Liver (tissue), 9 donors: Measurements from ENCODE around the gene CACNA1D. TPM values are rescaled to one million over a fixed set of nuclear protein-coding genes. Genes with fewer than 3 reads are reported as not detected.

Experiments used
- DNase-seq: peaks from one replicate; pipeline ENCODE4 v3.0.0-alpha.2; 2017; ENCODE audit warnings: low spot score
- H3K27ac ChIP-seq, 2 donors: one replicate each; pipeline ENCODE4 v1.7.0; 2013; ENCODE audit warnings: inconsistent platforms in 2 of 2, low read length in 2 of 2, control low read depth in 1 of 2, low read depth in 1 of 2, mild to moderate bottlenecking in 1 of 2
- H3K27me3 ChIP-seq, 4 donors: one replicate each; pipeline versions ENCODE4 v1.6.1 to v1.7.0; 2013; ENCODE audit warnings: low read length in 3 of 4, inconsistent platforms in 1 of 4, mild to moderate bottlenecking in 1 of 4, moderate library complexity in 1 of 4; ENCODE audit not compliant: control insufficient read depth in 4 of 4, insufficient read depth in 4 of 4
- H3K36me3 ChIP-seq, 4 donors: one replicate each; pipeline versions ENCODE4 v1.6.1 to v1.7.0; 2013; ENCODE audit warnings: low read length in 3 of 4, mild to moderate bottlenecking in 3 of 4, low read depth in 1 of 4, moderate library complexity in 1 of 4; ENCODE audit not compliant: control insufficient read depth in 4 of 4, insufficient read depth in 3 of 4
- H3K4me1 ChIP-seq, 4 donors: one replicate each; pipeline versions ENCODE4 v1.6.1 to v1.7.0; 2013; ENCODE audit warnings: low read length in 3 of 4, mild to moderate bottlenecking in 3 of 4, moderate library complexity in 1 of 4; ENCODE audit not compliant: control insufficient read depth in 4 of 4, insufficient read depth in 4 of 4
- H3K4me3 ChIP-seq, 3 donors: one replicate each; pipeline versions ENCODE4 v1.6.1 to v1.7.0; 2013; ENCODE audit warnings: low read length in 3 of 3, control low read depth in 1 of 3, low read depth in 1 of 3, mild to moderate bottlenecking in 1 of 3
- H3K9ac ChIP-seq, 2 donors: one replicate each; pipeline ENCODE4 v1.7.0; 2013; ENCODE audit warnings: low read length in 2 of 2, mild to moderate bottlenecking in 2 of 2, moderate library complexity in 2 of 2, control low read depth in 1 of 2, low read depth in 1 of 2
- H3K9me3 ChIP-seq, 4 donors: one replicate each; pipeline versions ENCODE4 v1.6.1 to v1.7.0; 2013; ENCODE audit warnings: low read length in 3 of 4; ENCODE audit not compliant: control insufficient read depth in 4 of 4
- EGR1 ChIP-seq, 2 donors: IDR thresholded peaks; 2 replicates each; pipeline ENCODE4 v1.6.1; 2016 to 2018; ENCODE audit warnings: antibody characterized with exemption in 2 of 2, low read depth in 2 of 2
- FOXA2 ChIP-seq: IDR thresholded peaks from 2 replicates; pipeline ENCODE4 v1.6.1; 2016; ENCODE audit warnings: antibody characterized with exemption
- HNF4A ChIP-seq, 2 donors: conservative IDR thresholded peaks; 2 replicates each; pipeline ENCODE4 v1.6.1; 2016; ENCODE audit warnings: antibody characterized with exemption in 2 of 2, mild to moderate bottlenecking in 2 of 2
- HNF4G ChIP-seq: IDR thresholded peaks from 2 replicates; pipeline ENCODE4 v1.6.1; 2016; ENCODE audit warnings: antibody characterized with exemption
- JUND ChIP-seq, 2 donors: IDR thresholded peaks; 2 replicates each; pipeline ENCODE4 v1.6.1; 2016; ENCODE audit warnings: antibody characterized with exemption in 2 of 2
- NR2F2 ChIP-seq: IDR thresholded peaks from 2 replicates; pipeline ENCODE4 v1.6.1; 2016; ENCODE audit warnings: antibody characterized with exemption
- RAD21 ChIP-seq, 2 donors: IDR thresholded peaks; 2 replicates each; pipeline ENCODE4 v1.6.1; 2016; ENCODE audit warnings: antibody characterized with exemption in 2 of 2, mild to moderate bottlenecking in 2 of 2
- RXRA ChIP-seq, 2 donors: IDR thresholded peaks; 2 replicates each; pipeline ENCODE4 v1.6.1; 2017 to 2018; ENCODE audit warnings: antibody characterized with exemption in 2 of 2, mild to moderate bottlenecking in 1 of 2
- SP1 ChIP-seq: IDR thresholded peaks from 2 replicates; pipeline ENCODE4 v1.6.1; 2018; ENCODE audit warnings: antibody characterized with exemption, mild to moderate bottlenecking
- YY1 ChIP-seq: IDR thresholded peaks from 2 replicates; pipeline ENCODE4 v1.6.1; 2016; ENCODE audit warnings: antibody characterized with exemption, mild to moderate bottlenecking
- WGBS: extraction: QIAGEN DNeasy Blood & Tissue Kit; methylation state at CpG from one replicate; pipeline ENCODE4 v1.1.7; 2013; 5-methylcytosine and 5-hydroxymethylcytosine counted together
- polyA plus RNA-seq, 2 donors: library from polyadenylated mRNA; stranded (reverse) in 1 of 2; unstranded in 1 of 2; fragments of 200-250 nt in 1 of 2; fragments of >200 nt in 1 of 2; fragmentation: Nextera tagmentation in 1 of 2; extraction: Ambion mirVana in 1 of 2; gene quantifications; one replicate each; pipeline versions ENCODE4 v1.2.1 to v1.2.3, GENCODE V29; 2013 to 2015
- total RNA-seq, 2 donors: library from RNA; depleted of rRNA; stranded (reverse); fragments of >200 nt; gene quantifications; one replicate each; pipeline ENCODE4 v1.2.3, GENCODE V29; 2014
- TF ChIP-seq, protein P1 (sequence below): IDR thresholded peaks from 2 replicates; pipeline ENCODE4 v1.6.1; 2016; ENCODE audit warnings: antibody characterized with exemption, mild to moderate bottlenecking
- TF ChIP-seq, protein P2 (sequence below): IDR thresholded peaks from 2 replicates; pipeline ENCODE4 v1.6.1; 2016; ENCODE audit warnings: antibody characterized with exemption
- TF ChIP-seq, protein P3 (sequence below): fragments of 150-350 bp; IDR thresholded peaks from 2 replicates; pipeline ENCODE4 v1.5.1; 2017; ENCODE audit warnings: improper control_type of control experiment, low read depth, low read length; ENCODE audit not compliant: missing input control
- TF ChIP-seq, protein P4 (sequence below): IDR thresholded peaks from 2 replicates; pipeline ENCODE4 v1.6.1; 2016; ENCODE audit warnings: antibody characterized with exemption
- TF ChIP-seq, protein P5 (sequence below): IDR thresholded peaks from 2 replicates; pipeline ENCODE4 v1.6.1; 2016; ENCODE audit warnings: antibody characterized with exemption
- donor health status: healthy.
- donor health status: healthy.
- donor health status: healthy.
- donor health status: healthy.
- donor health status: healthy.

Gene CACNA1D
- total and polyA plus RNA-seq, 4 donors: 1.8 to 18.9 (median 3.4) TPM

DNA sequence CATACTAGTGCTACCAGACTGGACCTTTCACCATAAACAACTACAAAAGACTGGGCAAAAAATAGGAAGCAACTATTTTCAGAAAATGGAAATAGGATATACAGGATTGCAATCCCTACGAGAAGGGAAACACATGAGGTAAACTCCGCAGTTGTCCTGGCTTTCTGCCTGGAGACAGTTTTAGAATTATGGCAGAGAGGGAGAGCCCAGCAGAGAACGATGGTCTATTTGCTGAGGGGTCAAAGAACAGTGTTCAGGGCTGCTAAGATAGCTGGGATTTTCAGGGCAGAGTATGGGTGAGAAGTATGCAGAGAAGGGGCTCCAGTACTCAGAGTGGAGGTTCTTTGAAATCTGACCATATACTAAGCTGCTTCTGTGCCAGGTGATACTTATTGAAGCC is 188.4 kb downstream of the CACNA1D start:
- TF ChIP-seq, protein P1, sequence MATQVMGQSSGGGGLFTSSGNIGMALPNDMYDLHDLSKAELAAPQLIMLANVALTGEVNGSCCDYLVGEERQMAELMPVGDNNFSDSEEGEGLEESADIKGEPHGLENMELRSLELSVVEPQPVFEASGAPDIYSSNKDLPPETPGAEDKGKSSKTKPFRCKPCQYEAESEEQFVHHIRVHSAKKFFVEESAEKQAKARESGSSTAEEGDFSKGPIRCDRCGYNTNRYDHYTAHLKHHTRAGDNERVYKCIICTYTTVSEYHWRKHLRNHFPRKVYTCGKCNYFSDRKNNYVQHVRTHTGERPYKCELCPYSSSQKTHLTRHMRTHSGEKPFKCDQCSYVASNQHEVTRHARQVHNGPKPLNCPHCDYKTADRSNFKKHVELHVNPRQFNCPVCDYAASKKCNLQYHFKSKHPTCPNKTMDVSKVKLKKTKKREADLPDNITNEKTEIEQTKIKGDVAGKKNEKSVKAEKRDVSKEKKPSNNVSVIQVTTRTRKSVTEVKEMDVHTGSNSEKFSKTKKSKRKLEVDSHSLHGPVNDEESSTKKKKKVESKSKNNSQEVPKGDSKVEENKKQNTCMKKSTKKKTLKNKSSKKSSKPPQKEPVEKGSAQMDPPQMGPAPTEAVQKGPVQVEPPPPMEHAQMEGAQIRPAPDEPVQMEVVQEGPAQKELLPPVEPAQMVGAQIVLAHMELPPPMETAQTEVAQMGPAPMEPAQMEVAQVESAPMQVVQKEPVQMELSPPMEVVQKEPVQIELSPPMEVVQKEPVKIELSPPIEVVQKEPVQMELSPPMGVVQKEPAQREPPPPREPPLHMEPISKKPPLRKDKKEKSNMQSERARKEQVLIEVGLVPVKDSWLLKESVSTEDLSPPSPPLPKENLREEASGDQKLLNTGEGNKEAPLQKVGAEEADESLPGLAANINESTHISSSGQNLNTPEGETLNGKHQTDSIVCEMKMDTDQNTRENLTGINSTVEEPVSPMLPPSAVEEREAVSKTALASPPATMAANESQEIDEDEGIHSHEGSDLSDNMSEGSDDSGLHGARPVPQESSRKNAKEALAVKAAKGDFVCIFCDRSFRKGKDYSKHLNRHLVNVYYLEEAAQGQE: no peak
- peak in 1 of 2 donors; percentile 11 for TF ChIP-seq HNF4A (conservative IDR thresholded peaks at IDR 0.05)
- H3K27me3 ChIP-seq: no peaks in the 10 kb centered on the region
- H3K9me3 ChIP-seq: no peaks in the 10 kb centered on the region
- H3K36me3 ChIP-seq: no peaks in the 10 kb centered on the region
- 32% methylated on average over 3 of the region's 3 CpGs for WGBS
- no peak overlapping the region for H3K27ac ChIP-seq
- H3K4me1 ChIP-seq: peaks cover 0 to 2% (median 0%) of the 10 kb centered on the region in 4 donors
- no peak overlapping the region for H3K4me3 ChIP-seq
- peak; percentile 28 for DNase-seq
- H3K9ac ChIP-seq: no peak overlapping the region

DNA sequence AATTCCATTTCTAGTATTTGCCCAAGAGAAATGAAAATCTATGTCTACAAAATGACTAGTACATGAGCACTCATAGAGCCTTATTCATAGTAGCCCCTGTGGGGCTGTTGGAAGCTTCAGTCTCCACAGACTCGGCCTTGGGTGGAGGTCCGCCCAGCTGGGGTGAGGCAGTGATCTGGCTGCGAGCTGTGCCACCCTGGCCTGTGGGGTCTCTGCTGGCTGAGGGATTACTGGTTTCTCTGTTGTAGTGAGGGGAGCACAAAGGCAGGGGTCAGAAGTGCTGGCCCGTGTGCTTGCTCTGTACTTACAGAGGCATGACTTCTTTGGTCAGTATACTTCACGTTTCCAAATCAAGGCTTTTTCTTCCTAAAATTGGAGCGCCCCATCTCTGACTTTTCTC is 193.7 kb downstream of the CACNA1D start:
- no peak overlapping the region for H3K27ac ChIP-seq
- H3K36me3 ChIP-seq: no peaks in the 10 kb centered on the region
- DNase-seq: no peak
- no peaks in the 10 kb centered on the region for H3K4me1 ChIP-seq
- H3K9me3 ChIP-seq: no peaks in the 10 kb centered on the region
- 96% methylated on average over 6 of the region's 6 CpGs for WGBS
- no peak for TF ChIP-seq FOXA2
- TF ChIP-seq, protein P2, sequence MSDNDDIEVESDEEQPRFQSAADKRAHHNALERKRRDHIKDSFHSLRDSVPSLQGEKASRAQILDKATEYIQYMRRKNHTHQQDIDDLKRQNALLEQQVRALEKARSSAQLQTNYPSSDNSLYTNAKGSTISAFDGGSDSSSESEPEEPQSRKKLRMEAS: no peak
- TF ChIP-seq EGR1 (IDR thresholded peaks at IDR 0.05; ENCODE audit: low read depth in 2 of 2): no peak
- TF ChIP-seq NR2F2: no peak
- no peak for TF ChIP-seq SP1
- TF ChIP-seq, protein P3, sequence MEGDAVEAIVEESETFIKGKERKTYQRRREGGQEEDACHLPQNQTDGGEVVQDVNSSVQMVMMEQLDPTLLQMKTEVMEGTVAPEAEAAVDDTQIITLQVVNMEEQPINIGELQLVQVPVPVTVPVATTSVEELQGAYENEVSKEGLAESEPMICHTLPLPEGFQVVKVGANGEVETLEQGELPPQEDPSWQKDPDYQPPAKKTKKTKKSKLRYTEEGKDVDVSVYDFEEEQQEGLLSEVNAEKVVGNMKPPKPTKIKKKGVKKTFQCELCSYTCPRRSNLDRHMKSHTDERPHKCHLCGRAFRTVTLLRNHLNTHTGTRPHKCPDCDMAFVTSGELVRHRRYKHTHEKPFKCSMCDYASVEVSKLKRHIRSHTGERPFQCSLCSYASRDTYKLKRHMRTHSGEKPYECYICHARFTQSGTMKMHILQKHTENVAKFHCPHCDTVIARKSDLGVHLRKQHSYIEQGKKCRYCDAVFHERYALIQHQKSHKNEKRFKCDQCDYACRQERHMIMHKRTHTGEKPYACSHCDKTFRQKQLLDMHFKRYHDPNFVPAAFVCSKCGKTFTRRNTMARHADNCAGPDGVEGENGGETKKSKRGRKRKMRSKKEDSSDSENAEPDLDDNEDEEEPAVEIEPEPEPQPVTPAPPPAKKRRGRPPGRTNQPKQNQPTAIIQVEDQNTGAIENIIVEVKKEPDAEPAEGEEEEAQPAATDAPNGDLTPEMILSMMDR: no peak
- TF ChIP-seq HNF4G: no peak
- TF ChIP-seq, protein P4, sequence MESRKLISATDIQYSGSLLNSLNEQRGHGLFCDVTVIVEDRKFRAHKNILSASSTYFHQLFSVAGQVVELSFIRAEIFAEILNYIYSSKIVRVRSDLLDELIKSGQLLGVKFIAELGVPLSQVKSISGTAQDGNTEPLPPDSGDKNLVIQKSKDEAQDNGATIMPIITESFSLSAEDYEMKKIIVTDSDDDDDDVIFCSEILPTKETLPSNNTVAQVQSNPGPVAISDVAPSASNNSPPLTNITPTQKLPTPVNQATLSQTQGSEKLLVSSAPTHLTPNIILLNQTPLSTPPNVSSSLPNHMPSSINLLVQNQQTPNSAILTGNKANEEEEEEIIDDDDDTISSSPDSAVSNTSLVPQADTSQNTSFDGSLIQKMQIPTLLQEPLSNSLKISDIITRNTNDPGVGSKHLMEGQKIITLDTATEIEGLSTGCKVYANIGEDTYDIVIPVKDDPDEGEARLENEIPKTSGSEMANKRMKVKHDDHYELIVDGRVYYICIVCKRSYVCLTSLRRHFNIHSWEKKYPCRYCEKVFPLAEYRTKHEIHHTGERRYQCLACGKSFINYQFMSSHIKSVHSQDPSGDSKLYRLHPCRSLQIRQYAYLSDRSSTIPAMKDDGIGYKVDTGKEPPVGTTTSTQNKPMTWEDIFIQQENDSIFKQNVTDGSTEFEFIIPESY: no peak
- no peak for TF ChIP-seq YY1
- TF ChIP-seq, protein P5, sequence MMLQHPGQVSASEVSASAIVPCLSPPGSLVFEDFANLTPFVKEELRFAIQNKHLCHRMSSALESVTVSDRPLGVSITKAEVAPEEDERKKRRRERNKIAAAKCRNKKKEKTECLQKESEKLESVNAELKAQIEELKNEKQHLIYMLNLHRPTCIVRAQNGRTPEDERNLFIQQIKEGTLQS: no peak
- no peak for TF ChIP-seq RAD21 (IDR thresholded peaks at IDR 0.05)
- no peak for TF ChIP-seq HNF4A (conservative IDR thresholded peaks at IDR 0.05)
- TF ChIP-seq JUND (IDR thresholded peaks at IDR 0.05): no peak
- no peak for TF ChIP-seq RXRA (IDR thresholded peaks at IDR 0.05)
- no peak overlapping the region for H3K9ac ChIP-seq
- H3K4me3 ChIP-seq: no peak overlapping the region
- no peaks in the 10 kb centered on the region for H3K27me3 ChIP-seq
